Stimulated activated CD8-positive, alpha-beta memory T cell treated with anti-CD3 and anti-CD28 coated beads, Interleukin-7, amount 100 ng/mL, for 48 hours (primary cell): Measurements from ENCODE around the gene GPR61.

ENCODE experiments used
- DNase-seq, 2 donors: peaks; one replicate each; pipeline ENCODE4 v3.0.0-alpha.2; 2020; ENCODE audit warnings: low read depth in 1 of 2; ENCODE audit errors: extremely low read depth in 1 of 2

GPR61 gene

DNA sequence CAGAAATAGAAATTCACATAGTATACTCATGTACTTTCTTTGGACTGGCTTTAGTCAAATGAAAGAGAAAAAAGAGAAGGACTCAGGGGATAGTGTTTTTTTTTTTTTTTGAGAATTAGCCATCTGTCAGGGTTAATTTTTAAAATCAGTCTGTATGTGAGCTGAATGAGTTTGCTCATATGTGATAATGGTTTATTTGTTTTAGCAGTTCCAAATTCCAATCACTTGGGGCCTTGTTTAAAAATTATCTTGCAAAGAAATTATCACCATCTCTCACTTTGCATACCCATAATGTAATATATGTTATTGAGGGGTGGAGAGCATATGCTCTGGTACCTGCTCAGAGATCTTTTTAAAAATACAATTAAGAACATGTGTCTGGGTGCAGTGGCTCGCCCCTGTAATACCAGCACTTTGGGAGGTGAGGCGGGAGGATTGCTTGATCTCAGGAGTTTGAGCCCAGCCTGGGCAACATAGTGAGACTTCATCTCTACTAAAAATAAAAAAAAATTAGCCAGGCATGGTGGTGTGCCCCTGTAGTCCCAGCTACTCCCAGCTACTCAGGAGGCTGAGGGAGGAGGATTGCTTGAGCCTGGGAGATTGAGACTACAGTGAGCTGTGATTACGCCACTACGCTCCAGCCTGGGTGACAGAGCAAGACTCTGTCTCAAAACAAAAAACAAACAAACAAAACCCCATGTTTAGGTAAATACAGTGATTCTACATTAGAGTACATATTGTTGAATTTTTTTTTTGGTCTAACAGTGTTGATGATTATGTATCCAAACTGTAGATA is 28.4 kb downstream of the GPR61 start:
- DNase-seq, result no peak

DNA sequence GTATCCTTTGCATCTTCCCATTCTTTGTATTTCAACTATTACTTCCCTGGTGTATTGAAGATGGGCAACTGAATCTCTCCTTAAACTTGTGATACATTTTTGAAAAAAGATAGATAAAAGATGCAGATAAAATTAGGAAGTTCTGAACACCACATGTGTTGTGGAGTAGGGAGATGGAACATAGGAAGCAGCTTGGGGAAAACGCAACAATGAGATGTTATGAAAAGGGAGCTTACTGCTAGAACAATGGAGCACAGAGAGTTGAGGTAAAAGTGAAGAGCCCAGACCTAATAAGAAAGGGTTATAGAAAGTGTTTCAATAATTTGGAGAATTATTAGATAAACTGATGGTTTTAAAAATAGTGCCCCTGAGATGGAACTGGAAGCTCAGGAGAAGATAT is 29.7 kb downstream of the GPR61 start:
- no peak for DNase-seq

DNA sequence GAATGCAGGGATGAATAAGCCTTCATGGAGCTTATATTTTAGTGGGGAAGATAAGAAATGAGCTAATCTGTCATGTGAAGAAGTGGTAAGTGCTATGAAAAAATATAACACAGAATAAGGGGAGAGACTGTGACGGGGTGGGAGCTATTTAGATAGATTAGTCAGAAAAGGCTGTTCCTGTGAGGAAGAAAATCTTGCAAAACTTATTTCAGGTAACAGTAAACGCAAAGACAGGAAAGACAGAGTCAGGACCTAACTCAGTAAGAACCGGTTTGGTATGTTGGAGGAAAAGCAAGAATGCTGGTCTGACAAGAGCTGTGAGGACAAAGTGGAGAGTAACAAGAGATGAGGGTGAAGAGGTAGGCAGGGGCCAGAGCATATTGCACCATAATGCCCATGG is 30.7 kb downstream of the GPR61 start:
- DNase-seq, result no peak

DNA sequence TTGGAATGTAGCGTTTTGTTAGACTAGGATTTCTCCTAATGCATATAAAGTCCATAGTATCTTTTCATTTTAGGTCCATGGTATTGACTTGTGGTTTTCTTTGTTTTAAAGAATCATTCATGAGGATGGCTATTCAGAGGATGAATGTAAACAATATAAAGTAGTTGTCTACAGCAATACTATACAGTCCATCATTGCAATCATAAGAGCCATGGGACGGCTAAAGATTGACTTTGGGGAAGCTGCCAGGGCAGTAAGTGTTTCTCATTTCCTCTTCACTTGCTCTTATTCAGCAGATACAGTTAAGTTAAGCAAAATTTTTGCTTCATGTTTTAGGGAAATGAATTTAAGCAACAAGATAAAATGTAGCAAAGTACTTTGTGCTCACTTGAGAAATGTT is 34.1 kb downstream of the GPR61 start:
- DNase-seq, result no peak

DNA sequence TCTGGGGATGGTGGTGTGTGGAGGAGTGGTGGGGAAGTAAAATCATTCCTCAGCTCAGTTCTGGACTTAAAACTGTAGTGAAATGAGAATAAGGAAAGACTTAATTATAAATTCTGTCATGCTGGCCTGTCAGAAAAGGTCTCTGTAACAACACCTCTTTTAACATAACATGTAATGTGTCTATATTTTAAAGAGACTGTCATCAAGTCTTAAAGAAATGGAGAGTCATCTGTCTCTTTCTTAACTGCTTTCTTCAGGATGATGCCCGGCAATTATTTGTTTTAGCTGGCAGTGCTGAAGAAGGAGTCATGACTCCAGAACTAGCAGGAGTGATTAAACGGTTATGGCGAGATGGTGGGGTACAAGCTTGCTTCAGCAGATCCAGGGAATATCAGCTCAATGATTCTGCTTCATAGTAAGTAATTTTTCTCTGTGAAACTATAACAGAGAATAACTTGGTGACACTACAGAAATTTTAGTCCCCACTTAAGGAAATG is 39.3 kb downstream of the GPR61 start:
- no peak for DNase-seq

DNA sequence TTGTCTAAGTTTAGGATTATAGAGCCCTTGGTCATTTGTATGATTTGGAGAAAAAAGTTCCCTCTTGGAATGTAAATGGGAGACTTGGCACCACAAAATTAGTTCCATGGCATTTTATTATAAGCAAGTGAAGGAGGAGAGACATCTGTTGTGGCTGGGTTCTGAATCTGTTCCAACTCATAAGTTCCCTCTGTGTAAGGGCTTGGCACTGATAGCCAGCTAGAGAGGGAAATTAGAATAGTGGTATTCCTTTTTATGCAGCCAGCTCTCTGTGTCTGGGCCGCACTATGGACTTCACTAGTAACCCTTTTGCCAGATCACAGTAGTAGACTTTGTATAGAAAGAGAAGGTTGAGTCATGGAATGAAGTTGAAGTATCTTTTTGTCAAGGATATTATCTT is 39.8 kb downstream of the GPR61 start:
- no peak for DNase-seq

DNA sequence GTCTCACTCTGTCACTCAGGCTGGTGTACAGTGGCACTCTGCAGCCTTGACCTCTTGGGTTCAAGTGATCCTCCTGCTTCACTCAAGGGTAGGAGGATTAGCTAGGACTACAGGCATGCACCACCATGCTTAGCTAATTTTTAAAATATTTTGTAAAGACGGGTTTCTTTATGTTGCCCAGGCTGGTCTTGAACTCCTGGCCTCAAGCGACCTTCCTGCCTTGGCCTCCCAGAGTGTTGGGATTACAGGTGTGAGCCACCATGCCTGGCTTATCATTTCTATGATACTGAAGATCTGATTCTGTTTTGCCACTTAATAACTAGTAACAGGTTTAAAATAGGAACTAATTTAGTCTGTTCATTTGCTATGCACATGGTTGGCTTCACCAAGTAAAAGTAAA is 42.3 kb downstream of the GPR61 start:
- no peak for DNase-seq

DNA sequence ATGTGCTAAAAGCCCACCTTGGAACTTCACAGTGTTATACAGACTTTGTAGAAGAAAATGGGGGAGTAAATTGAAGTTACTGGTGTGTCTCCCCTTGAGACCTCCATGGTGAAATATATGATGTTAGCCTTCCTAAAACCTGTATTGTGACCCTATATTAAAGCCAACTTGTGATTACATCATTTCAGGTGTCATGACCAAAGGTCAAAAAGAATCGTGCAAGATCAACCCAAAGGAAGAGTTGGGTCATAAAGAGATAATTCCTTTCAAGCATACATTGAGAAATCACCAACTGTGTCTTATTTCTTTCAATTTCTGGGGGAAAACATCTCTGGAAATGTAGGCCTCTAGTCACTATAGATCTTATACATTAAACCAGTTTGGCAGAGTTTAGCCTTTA is 45.1 kb downstream of the GPR61 start:
- no peak for DNase-seq

DNA sequence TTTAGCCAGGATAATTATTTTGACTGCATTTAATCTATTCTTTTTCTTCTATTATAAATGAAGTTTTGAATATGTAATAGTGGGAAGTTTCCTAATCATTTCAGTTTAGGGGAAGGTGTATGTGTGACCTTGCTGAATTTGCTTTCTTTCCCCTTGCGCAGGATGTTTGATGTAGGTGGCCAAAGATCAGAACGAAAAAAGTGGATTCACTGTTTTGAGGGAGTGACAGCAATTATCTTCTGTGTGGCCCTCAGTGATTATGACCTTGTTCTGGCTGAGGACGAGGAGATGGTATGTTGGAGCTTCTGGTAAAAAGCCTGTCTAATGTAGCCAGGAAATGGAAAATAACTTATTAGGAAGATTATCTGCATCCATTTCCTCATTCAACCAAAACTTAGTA is 46.4 kb downstream of the GPR61 start:
- no peak for DNase-seq

DNA sequence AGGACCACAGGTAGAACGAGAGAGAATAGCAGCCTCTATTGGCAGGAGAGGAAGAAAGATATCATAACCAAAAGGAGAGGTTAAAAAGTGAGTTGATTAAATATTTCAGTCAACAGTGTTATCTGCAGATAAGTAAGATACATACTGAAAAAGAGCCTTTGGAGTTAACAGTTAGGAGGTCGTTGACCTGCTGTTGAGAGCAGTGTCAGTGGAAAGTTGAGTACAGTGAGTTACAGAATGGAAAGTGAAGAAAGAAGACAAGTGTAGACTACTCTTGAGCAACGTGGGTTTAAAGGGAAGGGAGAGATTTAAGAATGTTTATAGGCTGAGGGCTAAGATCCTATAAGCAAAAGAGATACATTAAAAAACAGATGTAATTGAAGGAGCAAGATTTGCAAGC is 49.5 kb downstream of the GPR61 start:
- DNase-seq, result no peak

DNA sequence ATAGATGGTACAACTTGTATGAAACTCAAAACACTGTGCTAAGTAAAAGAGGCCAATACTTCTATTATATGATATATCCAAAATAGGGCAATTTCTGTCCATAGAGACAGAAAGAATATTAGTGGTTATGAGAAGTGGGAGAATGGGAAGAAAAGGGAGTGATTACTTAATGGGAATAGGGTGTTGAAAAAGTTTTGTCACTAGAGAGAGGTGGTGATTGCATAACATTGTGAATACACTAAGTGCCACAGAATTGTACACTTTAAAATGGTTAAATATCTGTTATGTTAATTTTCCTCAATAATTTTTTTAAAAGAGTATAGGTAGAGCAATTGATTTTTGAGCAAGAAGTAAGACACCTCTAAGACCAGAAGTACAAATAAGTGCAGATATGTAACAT is 50.0 kb downstream of the GPR61 start:
- no peak for DNase-seq

DNA sequence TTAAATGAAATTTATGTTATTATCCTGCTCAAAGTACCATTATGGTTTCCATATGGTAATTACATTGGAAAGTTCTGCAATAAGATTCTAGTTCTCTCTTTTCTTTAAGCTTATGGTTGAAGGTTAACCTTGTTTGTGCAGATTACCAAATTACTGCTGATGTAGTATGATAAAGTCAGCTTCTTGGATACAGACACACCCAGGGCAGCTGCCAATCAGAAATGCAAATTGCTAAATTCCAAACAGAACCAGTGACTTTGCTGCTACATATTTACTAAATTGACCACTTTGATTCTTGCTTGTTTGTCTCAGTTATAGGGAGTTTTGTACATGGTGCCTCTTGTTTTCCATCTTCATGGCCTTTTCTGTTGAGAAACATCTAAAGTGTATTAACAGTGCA is 53.2 kb downstream of the GPR61 start:
- no peak for DNase-seq

DNA sequence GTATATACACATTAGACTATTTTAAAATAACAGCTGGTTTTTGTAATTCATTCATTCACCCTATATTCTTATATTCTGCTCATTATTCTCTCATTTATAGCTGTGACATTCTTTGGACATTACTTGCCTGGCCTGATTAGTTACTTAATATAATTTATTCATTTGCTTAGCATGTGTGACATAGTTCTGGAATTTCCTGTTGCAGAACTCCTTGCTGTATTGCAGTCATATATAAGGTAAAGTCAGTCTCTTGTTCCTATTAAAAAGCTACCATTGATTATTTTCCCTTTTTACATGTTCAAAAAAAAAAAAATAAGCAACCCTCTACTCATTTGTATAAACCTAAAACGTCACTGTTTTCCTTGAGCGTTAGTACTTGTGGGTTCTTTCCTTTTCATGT is 55.9 kb downstream of the GPR61 start:
- no peak for DNase-seq
